Left colon (tissue), 2 donors: ENCODE measurements around the gene ROBO1. TPM values are rescaled to one million over a fixed set of nuclear protein-coding genes. Genes with fewer than 3 reads are reported as not detected.
"Not testable (repeated sequence)": the region's sequence is repeated elsewhere in the genome, so short reads cannot be mapped to it uniquely, and the experiment has no call there.

ENCODE experiments used
- ATAC-seq: fragments of 200-7000 bp; cut with Tn5 transposase; one replicate; pipeline ENCODE4 v1.9.1; 2020; ENCODE audit warnings: mild to moderate bottlenecking, moderate library complexity
- DNase-seq, 2 donors: peaks; one replicate each; pipeline ENCODE4 v3.0.0-alpha.2; 2020
- intact Hi-C, 2 donors: fragments of 100-400 bp; cut with DNase I in 1 of 2; cut with micrococcal nuclease in 1 of 2; formaldehyde crosslinking; loops; one replicate each; pipeline versions ENCODE4 v1.11.2 to v1.14.0; 2022; cut with DNase I, micrococcal nuclease
- total RNA-seq, 2 donors: library from RNA; stranded (reverse); fragmentation: NEBNext Ultra II Directional; extraction: Animal tissue kit (Norgen Biotek cat#: 25700); gene quantifications; one replicate each; pipeline ENCODE4 v1.2.1, GENCODE V29; 2021
- donor health status: DM: no; HTN: no; CAD: no.
- donor health status: DM: yes; HTN: yes; CAD: no.

The ROBO1 gene
- total RNA-seq, 2 donors from 2014 or later, result 3.0 to 9.7 TPM

DNA sequence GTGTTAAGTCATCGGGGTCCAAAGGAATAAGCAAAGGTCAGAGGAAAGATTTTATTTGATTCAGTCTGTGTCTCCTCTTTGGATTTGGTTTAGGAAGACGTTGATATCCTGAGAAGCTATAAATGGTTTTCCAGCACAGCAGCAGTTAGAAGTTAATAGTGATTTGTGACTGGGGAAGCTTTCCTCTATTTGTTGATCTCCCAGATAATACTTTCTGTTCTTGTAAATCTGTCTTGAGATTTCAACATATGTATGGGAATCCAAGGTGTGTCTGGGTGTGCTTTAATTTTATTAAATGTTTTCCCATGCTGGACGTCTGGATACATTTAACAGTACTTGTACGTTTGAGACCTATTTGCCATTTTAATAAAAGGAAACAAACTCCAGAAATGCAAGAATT lies 409.5 kb downstream of the ROBO1 start:
- DNase-seq (no peak), ATAC-seq (no peak)
- intact Hi-C loops, result no loop called here

DNA sequence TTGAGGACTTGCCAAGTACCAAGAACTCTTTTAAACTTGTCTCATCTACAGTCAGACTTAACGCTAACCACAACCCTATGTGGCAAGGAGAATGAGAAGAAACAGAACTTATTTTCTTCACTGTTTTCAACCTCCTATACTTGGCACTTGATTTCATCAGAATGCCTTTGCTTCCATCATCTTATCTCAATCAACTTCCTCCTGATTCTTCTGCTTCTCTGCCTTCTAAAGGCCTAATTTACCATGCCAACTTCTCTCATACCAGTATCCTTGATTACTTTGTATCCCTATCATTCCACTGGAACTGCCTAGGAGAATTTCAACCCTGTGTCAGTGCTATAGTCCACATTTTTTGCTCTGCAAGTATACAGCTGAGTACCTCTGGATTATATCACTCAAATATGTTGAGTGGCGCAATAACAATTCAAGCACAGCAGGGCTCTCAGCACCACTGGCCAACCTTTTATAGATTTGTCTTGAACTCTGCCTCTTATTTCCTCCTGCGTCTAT lies 413.6 kb downstream of the ROBO1 start:
- DNase-seq (no peak), ATAC-seq (peak; percentile 55)
- intact Hi-C loops, result no loop called here

DNA sequence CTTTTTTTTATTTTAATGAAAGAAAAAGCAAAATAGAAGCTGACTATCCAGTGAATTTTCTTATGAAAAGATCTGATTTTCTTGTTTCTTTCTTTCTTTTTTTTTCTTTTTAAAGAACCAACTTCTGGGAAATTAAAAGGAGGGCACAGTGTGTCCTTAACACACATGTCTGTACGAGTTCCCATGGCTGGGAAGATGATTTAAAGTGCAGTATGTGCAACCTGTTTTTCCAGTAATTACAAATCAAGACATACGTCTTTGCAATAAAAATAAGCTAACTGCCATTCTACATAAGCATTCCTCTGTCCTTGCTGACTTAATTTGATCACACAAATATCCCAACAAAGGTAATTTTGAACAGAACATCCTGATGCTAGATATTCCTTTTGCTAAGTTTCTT lies 416.1 kb downstream of the ROBO1 start:
- DNase-seq (no peak), ATAC-seq (no peak)
- intact Hi-C loops, result no loop called here

DNA sequence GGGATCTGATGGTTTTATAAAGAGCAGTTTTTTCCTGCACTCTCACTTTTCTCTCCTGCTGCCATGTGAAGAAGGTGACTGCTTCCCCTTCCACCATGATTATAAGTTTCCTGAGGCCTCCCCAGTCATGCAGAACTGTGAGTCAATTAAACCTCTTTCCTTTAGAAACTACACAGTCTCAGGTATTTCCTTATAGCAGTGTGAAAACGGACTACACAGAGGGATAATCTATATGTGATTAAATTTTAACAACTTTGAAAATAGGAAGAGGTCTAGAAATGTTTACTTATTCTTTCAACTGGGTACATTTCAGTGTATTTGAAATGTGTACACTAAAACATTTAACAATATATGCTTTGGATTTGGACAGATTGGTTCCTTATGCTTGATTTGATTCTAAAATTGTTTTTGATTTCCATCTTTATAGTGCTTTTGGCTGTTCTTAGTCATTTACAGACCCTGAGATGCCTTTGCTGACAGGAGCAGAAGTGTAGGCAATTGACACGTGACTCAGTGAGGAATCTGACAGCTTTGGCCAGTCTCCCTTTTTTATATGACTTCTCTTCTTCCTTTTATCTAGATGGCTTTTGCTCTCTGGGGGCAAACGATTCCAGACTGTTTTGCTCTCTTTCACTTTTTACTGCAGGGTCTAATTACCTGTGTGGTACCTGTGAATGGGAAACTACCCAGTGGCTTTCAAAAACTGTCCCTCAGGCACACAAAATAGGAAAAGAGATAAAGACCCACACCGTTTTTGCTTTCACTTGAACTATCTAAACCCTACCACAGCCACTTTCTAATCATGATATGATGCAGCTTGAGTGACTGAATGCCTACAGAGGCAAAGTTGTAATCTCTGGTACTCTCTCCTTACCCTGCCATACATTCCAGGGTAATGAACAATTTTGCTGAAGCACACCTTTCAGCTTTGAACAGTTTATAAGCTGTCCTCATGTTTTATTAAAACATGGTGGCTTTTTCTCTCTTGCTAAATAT lies 422.6 kb downstream of the ROBO1 start:
- intact Hi-C loops, result no loop called here
- DNase-seq, result no peak
- ATAC-seq, result peak; percentile 77

DNA sequence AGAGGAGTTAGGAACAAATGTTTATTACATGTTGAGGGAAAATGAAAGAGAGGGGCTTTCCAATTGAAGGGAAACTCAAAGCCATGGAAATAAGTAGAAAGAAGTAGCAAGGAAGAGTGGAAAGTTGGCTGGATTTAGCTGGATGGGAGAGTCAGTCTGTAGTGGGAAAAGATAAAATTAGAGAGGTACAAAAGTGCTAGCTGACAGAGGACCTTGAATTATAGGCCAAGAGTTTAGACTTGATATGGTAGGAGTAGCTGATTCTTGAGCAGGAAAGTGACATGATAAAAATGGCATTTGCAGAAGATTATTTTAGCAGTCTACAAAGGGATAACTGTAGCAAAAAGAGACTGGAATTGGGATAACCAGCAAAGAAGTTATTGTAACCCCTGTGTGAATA lies 425.8 kb downstream of the ROBO1 start:
- DNase-seq, result no peak
- ATAC-seq, result no peak
- intact Hi-C loops, result no loop called here

DNA sequence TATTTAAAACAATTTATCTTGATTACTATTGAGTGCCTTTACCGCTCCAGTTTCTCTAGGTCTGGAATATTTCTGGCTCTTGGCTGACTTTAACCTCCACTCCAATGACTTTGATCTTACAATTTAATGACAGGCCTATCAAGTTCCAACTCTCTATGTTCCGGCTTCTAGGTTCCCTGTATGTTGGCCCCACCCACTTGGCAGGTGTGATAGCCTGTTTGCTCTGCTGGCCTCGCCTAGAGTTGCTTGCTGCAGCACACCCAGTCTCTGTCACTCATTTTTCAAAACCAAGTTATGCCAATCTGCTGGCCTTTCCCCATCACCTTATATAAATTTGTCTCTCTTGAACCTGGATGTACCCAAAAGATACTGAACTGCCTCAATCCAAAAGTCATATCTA lies 428.0 kb downstream of the ROBO1 start:
- intact Hi-C loops, result no loop called here
- DNase-seq, result peak; percentile 86
- peak; percentile 100 for ATAC-seq

DNA sequence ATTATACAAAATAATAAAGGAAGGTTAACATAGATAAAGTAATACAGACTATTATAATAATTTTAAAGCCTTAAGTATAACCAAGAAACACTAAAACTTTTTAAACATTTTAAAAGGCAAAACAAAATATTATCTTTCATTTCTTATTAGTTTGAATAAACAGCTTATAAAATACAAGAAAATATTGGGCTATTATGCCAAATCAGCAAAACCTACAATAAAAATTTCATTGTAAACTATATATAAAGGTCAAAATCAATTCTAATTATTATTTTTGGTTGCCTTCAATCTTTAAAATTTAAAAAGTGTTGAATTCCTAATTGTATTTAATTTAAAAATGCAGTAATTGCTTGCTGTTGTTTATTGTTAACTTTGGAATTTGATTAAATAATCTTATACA lies 430.0 kb downstream of the ROBO1 start:
- ATAC-seq, result no peak
- DNase-seq, result no peak
- intact Hi-C loops, result no loop called here

DNA sequence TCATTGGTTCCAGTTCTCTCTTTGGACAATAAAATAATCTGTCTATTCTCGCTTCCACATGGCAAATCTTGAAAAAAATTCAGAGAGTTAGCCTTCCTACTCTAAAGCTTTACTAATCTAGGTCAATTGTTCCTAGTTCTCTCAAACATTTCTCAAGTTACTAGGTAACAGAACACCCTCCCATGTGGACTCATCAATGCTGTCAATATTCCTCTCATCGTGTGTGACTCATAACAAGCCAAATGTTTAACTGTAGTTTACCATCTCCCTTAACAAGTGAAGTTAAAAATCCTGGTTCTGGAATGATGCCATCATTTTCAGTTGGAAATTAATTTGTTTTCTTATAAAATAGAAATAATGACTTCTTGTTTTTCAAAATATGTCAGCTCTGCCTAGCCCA lies 438.6 kb downstream of the ROBO1 start:
- peak; percentile 64 for ATAC-seq
- intact Hi-C loops, result no loop called here
- DNase-seq, result no peak

DNA sequence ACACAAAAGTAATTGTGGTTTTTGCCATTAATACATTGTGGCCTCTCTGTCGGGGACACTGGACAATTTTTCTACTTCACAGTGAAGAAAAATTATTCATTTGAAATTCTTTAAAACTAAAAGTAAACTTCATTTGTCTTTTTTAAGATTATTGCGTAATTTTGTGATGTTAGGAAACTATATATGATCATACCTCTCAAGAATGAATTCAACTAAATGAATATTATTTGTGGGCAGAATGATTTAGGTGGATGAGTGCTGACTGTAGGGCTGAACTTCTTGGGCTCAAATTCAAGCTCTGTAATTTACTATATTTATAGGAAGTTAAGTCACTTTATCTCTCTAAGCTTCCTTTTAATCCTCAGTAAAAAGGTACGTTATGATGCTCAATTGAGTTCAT lies 441.2 kb downstream of the ROBO1 start:
- ATAC-seq (no peak), DNase-seq (no peak)
- intact Hi-C loops, result no loop called here

DNA sequence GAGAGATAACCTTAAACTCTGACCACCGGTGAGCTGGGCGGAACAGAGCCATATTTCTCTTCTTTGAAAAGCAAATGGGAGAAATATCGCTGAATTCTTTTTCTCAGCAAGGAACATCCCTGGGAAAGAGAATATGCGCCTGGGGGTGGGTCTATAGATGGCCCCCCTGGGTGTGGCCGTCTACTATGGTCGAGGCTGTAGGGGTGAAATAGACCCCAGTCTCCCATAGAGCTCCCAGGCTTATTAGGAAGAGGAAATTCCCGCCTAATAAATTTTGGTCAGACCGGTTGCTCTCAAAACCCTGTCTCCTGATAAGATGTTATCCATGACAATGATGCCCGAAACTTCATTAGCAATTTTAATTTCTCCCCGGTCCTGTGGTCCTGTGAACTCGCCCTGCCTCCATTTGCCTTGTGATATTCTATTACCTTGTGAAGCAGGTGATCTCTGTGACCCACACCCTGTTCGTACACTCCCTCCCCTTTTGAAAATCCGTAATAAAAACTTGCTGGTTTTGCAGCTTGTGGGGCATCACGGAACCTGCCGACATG lies 441.9 kb downstream of the ROBO1 start:
- intact Hi-C loops, ATAC-seq, DNase-seq: not testable (repeated sequence)

DNA sequence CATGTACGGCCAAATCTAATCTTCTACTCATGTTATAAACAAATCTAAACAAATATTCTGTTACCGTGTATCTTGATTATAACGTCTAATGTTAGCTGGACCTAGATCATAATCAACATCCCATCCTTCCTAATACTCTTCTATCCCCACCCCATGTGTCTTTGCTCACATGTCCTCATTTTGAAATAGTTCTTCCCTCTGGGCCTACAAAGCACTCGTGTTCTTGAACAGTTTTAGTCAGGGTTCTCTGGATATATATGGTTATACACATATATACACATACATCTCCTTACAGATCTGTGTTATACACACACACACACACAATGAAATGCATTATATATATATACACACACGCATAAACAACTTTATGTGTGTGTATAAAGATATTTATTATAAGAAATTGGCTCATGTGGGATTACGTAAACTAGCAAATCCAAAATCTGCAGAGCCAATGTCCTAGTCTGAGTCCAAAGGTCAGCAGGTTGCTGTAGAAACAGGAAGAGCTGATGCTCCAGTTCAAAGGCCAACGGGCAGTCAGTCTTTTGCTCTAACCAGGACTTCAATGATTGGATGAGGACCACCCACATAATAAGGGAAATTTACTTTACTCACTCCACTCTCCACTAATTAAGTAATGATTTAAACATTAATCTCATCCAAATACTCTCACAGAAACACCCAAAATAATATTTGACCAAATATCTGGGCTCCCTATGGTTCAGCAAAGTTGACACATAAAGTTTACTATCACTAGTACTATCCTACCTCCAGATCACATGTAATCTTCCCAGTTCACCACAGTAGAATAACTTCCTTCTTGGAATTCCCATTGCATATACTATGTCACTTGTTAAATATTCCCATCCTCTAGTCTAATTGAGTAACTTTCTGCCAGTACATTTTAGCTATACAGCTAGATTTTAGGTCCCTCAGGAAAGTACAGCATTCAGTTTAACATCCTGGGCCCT lies 450.0 kb downstream of the ROBO1 start:
- intact Hi-C loops, result no loop called here
- ATAC-seq, result no peak
- no peak for DNase-seq

DNA sequence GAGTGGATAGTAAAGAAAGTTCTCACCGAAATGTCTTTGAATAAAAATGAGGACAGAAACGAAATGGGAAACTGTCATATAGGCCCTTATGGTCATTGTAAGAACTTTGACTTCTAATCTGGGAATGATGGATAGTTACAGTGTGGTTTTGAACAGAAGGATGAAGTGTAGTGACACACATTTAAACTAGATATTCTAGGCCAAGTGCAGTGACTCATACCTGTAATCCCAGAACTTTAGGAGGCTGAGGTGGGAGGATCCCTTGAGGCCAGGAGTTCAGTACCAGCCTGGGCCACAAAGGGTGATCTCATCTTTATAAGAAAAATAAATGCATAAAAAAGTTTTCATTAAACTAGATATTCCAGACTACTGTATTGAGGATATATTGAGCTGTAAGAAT lies 452.8 kb downstream of the ROBO1 start:
- ATAC-seq (no peak), DNase-seq (no peak)
- intact Hi-C loops, result no loop called here

DNA sequence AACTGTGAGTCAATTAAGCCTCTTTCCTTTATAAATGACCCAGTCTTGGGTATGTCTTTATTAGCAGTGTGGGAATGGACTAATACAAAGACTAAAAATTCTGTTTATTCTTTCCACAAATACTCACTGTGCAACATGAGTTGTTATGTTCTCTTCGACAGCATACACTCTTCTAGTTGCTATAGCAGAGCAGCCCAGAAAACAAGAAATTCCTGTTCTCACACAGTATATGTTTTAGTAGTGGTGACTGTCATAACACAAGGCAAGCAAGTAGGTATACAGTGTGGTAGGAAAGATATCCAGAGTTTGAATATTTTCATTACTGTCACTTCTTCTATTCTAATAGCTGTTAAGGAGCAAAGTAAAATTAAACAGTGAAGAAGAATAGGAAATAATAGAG lies 453.3 kb downstream of the ROBO1 start:
- intact Hi-C loops, result no loop called here
- DNase-seq (no peak), ATAC-seq (no peak)

DNA sequence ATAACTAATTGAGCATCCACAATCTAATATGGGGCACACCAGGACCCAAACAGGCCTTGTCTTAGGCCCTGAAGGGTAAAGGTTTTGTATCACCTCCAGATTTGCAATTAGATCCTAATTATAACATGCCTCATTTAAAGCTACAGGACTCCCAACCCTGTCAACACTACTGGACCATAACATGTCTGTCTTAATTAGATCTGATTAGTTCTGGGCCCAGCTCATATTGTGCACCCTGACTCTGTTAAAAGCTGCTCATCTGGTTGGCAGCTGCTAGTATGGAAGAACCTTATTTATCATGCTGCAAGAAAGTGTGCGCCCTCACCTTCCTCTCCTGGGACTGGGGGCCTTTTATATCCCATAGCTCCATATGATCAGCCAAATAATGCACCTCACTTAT lies 457.8 kb downstream of the ROBO1 start:
- intact Hi-C loops, result no loop called here
- ATAC-seq, result no peak
- DNase-seq, result no peak

DNA sequence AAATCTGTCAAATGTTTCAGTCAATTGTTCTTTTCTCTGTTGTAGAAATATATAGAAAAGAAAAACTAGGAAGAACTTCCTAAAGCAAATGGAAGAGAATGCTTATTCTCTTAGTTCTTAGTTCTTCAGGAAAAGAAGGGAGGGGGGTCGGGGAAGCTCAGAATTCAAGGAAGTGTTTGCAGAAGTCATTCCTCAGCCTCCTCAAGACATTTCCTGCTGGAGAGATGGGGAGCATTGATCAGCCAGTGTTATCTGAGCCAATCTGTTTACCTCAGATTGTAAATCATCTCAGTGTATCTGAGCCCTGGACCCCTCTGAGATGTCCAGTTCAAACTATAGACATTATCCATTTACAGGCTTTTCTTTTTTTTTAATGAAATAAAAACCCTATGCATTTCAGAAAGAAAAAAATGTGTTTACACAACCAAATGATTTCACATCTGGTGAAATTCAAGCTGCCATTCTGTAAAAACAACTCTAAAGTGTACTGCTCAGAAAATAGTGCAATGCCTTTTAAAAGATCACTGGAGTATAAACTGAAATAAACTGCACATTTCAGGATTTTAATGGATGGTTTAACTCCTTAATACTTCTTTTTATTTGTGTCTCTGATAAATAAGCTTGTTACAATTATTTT lies 460.7 kb downstream of the ROBO1 start:
- no peak for ATAC-seq
- DNase-seq, result no peak
- intact Hi-C loops, result no loop called here

DNA sequence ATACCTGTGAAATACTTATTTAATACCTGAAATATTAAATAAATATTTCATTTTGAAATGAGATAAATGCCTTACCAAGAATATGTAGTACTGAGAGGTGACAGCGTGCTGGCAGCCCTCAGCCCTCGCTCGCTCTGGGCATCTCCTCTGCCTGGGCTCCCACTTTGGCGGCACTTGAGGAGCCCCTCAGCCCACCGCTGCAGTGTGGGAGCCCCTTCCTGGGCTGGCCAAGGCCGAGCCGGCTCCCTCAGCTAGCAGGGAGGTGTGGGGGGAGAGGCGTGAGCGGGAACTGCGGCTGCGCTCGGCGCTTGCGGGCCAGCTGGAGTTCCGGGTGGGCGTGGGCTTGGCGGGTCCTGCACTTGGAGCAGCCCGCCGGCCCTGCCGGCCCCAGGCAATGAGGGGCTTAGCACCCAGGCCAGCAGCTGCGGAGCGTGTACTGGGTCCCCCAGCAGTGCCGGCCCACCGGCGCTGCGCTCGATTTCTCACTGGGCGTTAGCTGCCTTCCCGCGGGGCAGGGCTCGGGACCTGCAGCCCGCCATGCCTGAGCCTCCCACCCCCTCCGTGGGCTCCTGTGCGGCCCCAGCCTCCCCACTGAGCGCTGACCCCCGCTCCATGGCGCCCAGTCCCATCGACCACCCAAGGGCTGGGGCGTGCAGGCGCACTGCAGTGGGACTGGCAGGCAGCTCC lies 467.7 kb downstream of the ROBO1 start:
- ATAC-seq, intact Hi-C loops, DNase-seq: not testable (repeated sequence)

DNA sequence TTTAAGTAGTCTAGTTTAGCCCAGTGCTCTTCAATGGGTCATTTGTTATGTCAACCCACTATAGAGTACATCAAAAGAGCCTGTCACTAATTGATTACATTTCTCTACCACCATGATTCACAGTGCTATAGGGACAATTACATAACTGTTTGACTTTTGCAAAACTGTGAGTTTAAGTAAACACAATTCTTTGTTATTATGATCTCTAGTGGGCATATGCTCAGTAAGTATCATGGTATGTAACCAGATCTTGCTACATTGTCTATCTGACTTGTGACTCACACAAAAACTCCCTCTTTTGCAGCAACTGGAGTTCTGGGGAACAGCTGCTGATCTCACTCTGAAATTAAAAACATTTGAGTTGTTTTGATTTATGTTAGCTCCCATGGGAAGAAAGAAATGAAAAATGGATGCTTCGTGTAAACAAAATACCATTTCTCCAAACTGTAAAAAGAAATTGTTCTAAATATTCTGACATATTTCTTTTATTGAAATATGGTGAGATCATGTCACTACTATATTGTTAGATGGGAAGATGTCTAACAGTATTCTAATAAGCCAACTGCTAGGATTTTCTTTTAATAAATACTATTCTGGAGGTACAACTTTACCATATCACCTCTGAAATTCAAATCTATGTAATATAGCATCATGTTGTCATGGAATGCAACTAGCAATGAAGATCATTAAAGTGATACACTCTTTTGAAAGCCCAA lies 470.4 kb downstream of the ROBO1 start:
- ATAC-seq (no peak), DNase-seq (no peak)
- intact Hi-C loops, result no loop called here

DNA sequence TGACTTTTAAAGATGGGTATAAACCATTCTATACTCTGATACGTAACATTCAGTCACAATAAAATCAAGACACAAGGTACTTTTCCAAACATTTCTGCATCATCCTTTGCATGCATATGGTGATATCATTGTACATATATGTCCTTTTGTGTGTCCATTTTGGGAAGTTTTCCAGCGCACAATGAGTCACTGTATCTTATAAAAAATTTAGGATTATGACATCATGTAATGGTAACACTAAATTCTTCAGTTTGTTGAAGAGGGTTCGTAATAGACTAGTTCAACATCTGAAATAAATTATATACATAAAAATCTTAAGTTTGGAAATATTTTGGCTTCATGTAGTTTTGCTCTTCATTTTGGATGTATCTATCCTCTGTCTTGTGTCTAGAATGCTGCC lies 480.9 kb downstream of the ROBO1 start:
- intact Hi-C loops, result no loop called here
- DNase-seq (no peak), ATAC-seq (no peak)
